GM10248 (cell line): ENCODE results near the gene DCTN2.

ENCODE experiments used
- CTCF ChIA-PET: fragments of 300-600 bp; sonication (Branson Sonifier 250); formaldehyde crosslinking; extraction: SDS; loops from one replicate; lab custom pipeline; 2021; ENCODE audit warnings: antibody characterized with exemption; lab: Yijun Ruan, JAX
- POLR2A ChIA-PET: fragments of 350-650 bp; sonication (Branson Sonifier 250); formaldehyde crosslinking; extraction: SDS; loops from one replicate; lab custom pipeline; 2020; ENCODE audit warnings: antibody characterized with exemption; lab: Yijun Ruan, JAX
- DNase-seq: peaks from one replicate; pipeline ENCODE4 v3.0.0; 2012; ENCODE audit errors: extremely low spot score
- TF ChIP-seq, protein P1 (sequence below): IDR thresholded peaks from 2 replicates; pipeline ENCODE4 v1.5.1; 2012; ENCODE audit warnings: mild to moderate bottlenecking, low read depth; ENCODE audit errors: extremely low read depth, missing control alignments, control extremely low read depth

The DCTN2 gene

DNA sequence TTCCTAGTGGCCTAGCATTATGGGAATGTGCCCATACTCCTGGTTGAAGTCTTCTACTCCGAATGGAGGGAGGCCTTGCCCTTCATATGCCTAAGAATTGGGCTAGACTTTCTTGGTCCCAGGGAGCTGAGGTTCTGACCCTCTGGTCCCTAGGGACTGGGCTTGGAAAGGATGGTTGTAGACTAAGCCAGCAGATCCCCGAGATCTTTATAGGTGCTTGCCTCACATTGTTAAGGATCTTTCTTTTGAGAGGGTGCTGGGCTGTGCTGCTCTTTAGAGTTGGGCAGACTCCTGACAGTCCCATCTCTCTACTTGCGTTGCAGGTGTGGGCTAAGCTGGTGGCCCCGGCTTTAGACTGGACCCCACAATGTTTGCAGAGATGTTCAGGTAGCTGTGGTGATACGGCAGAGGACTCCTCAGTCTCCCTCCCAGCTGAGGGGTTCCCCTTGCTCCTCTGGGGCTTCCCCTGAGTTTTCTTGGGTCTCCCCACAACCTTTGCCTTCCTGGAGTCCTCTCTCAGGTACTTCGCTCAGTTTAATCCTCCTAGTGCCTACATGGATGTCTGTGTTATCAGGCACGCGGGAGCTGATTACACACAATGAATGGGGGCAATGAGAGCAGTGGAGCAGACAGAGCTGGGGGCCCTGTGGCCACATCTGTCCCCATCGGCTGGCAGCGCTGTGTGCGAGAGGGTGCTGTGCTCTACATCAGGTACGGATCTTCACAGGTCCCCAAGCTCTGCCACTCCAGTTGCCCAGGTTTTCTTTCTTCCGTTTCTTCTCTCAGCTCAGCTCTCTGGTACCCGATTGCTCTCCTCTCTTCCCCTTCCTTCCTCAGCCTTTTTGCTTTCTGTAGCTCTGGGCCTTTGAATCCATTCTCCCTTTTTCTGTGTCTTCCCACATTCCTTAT, 23.0 kb downstream of the DCTN2 start:
- ChIA-PET POLR2A (no interaction called here), CTCF (interaction anchor here (0.6 to 3.4 kb wide), 8 partner anchors 9 to 110 kb away, joined by 3 to 13 read pairs (median 4); partner anchors contain the start of gene DCTN2)
- TF ChIP-seq, protein P1, sequence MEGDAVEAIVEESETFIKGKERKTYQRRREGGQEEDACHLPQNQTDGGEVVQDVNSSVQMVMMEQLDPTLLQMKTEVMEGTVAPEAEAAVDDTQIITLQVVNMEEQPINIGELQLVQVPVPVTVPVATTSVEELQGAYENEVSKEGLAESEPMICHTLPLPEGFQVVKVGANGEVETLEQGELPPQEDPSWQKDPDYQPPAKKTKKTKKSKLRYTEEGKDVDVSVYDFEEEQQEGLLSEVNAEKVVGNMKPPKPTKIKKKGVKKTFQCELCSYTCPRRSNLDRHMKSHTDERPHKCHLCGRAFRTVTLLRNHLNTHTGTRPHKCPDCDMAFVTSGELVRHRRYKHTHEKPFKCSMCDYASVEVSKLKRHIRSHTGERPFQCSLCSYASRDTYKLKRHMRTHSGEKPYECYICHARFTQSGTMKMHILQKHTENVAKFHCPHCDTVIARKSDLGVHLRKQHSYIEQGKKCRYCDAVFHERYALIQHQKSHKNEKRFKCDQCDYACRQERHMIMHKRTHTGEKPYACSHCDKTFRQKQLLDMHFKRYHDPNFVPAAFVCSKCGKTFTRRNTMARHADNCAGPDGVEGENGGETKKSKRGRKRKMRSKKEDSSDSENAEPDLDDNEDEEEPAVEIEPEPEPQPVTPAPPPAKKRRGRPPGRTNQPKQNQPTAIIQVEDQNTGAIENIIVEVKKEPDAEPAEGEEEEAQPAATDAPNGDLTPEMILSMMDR, result no peak

DNA sequence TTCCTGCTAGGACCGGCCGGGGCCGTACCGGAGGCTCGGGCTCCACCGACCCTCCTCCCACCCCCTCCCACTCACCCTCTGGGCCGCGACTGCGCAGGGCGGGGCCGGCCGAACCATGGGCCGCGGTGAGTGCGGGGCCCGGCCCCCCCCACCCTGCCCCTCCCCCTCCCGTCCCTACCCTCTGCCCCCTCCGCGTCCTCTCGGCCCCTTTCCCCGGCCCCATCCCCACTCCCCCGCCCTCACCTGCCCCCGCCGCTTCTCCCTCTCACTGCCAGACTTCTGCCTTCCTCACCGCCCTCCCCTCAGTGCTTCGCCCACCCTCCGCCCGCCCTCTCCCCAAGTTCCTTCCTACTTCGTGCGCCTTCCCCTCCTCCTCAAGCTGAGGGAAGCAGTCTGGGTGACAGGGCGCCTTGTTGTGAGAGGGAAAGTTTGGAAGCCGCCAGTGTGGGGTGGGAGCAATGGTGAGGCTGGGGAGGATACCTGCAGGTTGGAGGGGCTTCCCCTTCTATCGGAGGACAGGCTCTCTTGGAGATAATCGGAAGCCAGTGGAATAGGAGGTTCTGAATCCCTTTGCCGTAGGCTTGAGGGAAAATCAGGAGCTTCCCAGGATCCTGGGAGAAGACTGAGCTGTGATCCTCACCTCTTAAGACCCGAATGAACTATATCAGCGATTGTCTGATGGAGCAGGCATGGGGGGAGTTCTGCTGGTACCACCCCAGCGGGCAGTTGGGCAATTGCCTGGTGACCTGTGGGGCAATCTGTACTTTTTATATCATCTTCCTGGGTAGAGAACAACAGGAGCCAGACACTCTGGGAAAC, 23.9 kb downstream of the DCTN2 start:
- TF ChIP-seq, protein P1, result no peak
- ChIA-PET CTCF (interaction anchor here (1.0 to 3.4 kb wide), 4 partner anchors 9 to 111 kb away, joined by 3 to 13 read pairs (median 6); no protein-coding TSS in a partner anchor), POLR2A (no interaction called here)
- DNase-seq, result no peak

More for the DNA sequence above, 23.0 kb downstream of the DCTN2 start:
- DNase-seq, result no peak

DNA sequence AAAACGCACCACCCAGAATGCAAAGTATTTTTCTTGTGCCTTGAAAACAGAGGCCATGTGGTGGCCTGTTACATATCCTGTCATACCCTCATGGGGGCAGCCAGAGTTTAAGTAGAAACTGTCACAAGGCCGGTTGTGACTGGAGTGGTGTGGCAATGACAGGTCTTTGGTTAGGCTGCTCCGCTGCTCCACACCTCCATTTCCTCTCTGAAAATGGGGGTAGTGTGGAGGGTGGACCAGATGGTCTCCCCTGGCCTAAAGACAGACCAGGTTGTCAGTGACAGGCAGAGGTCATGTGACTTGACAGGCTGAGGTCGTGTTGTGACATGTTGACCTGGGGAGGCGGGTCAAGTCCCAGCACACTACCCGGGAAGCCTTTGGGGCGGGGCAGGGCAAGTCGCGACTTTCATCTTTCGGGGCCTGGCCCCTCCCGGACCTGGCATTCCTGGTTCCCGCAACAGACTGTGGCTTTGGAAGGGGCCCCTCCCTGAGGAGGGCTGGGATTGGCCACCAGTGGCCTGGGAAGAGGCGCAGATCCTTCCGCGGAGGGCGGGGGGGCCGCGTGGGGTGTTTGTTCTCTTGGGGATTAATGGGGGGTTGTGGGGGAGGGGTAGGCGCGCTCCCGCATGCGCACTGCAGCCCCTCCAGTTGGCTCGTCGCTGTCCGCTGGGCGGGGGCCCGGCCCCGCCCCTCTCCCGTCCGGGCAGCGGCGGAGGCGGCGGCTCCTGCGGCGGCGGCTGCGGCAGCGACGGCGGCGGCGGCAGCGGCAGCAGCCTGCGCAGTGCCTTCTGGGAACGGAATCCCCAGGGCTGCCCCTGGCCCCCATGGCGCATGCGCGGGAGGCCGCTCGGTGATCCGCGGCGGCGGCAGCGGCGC, 24.7 kb downstream of the DCTN2 start, which contains the start of gene MBD6:
MBD6 (plus strand) TSS at position 814 of the 876 bp plus-strand sequence. CDS start 1,480 bp downstream, outside the sequence.
- ChIA-PET POLR2A (no interaction called here), CTCF (interaction anchor here (1.2 to 2.0 kb wide), 2 partner anchors 10 to 16 kb away, joined by 3 to 10 read pairs; no protein-coding TSS in a partner anchor)
- TF ChIP-seq, protein P1, result no peak
- DNase-seq, result peak; percentile 98

DNA sequence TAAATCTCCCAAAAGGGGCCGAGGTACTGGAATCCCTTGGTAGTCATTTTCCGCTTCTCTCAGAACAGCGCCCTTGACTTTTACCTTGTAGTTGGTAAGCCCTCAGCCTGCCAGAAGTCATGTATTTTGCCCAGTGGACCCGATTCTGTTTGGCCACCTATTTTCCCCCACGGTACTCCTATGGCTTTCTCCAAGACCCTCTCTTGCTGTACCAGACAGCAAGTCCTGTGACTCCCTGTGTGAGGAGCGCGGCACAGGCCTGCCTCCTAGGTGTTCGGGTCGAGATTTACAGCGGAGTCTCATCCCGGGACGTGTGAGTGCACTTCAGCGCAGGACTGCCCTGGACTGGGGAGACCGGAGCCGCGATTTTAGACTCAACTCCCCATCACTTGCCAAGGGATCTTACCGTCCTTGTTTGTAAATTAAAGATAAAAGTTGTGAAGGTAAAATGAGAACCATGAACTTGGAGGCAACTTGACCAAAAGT, 25.4 kb downstream of the DCTN2 start:
- DNase-seq, result no peak
- CTCF ChIA-PET, result no interaction called here
- POLR2A ChIA-PET, result interaction anchor here (1.2 kb wide), 1 partner anchor 70 kb away, joined by 5 read pairs; the partner anchor contains the start of gene PIP4K2C
- TF ChIP-seq, protein P1, result no peak

DNA sequence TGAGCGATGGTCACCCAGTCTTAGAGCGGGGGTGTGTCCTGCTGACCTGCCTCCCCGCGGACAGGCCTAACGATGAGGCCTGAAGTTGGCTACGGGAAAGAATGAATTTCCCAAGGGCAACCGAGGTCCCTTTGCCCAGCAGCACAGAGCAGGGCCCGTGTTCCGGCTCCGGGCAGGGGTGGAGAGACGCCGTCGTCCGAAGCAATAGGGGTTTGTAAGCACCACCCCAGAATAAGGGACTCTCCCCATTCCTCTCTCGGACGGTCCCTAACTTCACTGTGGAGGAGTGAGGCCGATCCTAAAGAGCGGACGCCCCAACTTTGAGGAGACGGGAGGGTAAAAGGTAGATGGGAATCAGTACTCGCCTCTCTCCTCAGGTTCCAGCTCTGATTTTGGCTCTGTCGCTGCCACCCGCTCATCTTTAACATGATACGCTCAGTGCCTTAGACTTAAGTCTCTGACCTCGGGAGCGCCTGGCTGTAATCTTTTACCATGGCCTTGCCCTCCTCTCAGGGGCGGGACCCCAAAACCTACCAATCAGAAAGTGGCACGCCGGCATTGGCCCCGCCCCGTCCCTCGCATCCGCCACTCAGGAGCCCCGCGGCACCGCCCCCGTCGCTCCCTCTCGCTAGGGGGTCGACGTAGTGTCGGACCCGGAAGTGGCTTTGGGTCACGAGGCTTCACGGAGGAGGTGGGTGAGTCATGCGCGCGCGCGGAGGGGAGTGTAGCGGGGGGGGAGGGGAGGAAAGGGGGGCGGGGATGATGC, 26.8 kb downstream of the DCTN2 start, which contains the start of gene DDIT3:
DDIT3 (minus strand) TSS at position 462 of the 766 bp plus-strand sequence. CDS start 3,108 bp downstream, outside the sequence.
- ChIA-PET CTCF (interaction anchor here (1.5 kb wide), 2 partner anchors 14 to 67 kb away, joined by 3 read pairs; no protein-coding TSS in a partner anchor), POLR2A (interaction anchor here (0.5 to 2.1 kb wide), 16 partner anchors 10 to 294 kb away, joined by 3 to 7 read pairs (median 5); partner anchors contain the start of genes ARHGAP9, ARHGEF25, DCTN2 and GLI1)
- TF ChIP-seq, protein P1, result no peak
- peak; percentile 97 for DNase-seq
